Nephron (organoid): ENCODE results near the gene TNFSF9.
A peak's percentile ranks its signal among the peaks of the same experiment; 100 is the strongest.

ENCODE experiments used
- H3K27ac Mint-ChIP-seq, 3 experiments: 2 replicates each; pipeline ENCODE4 v1.8.0; 2020; ENCODE audit warnings: mixed read lengths in 3 of 3, mild to moderate bottlenecking in 2 of 3, moderate library complexity in 1 of 3
- H3K27me3 Mint-ChIP-seq: 2 replicates; pipeline ENCODE4 v1.8.0; 2021; ENCODE audit warnings: low read depth, mild to moderate bottlenecking, moderate library complexity, mixed read lengths
- H3K36me3 Mint-ChIP-seq: 2 replicates; pipeline ENCODE4 v1.8.0; 2020; ENCODE audit warnings: low read depth, mixed read lengths
- H3K4me1 Mint-ChIP-seq: 2 replicates; pipeline ENCODE4 v1.8.0; 2020; ENCODE audit warnings: mixed read lengths
- H3K4me3 Mint-ChIP-seq, 3 experiments: 2 replicates each; pipeline ENCODE4 v1.8.0; 2020; ENCODE audit warnings: mild to moderate bottlenecking in 3 of 3, mixed read lengths in 3 of 3, moderate library complexity in 2 of 3
- H3K9me3 Mint-ChIP-seq: 2 replicates; pipeline ENCODE4 v1.8.0; 2020; ENCODE audit warnings: mixed read lengths
- CTCF ChIP-seq, 3 experiments: fragments of 200-600 bp; sonication (generic); IDR thresholded peaks; one replicate each; pipeline ENCODE4 v1.5.0; 2021; ENCODE audit warnings: antibody characterized with exemption in 3 of 3; ENCODE audit not compliant: unreplicated experiment in 3 of 3

Gene TNFSF9

DNA sequence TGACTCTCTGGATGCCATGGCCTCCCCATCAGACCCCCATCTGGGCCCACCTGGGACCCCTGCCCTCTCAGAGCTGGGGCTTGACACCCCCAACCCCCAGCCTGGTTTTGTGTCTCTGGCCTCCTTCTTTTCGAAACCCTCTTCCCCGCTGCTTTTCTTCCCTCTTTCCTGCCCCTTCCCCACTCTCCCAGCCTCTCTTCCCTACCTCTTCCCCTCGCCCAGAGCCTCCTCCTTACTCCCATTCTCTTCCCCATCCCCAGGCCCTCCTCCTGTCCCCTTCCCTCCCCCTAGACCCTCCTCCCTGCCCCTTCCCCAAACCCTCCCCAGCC is 2.1 kb downstream of the TNFSF9 start:
- Mint-ChIP-seq H3K27ac (no peak overlapping the region), H3K4me1 (peaks cover 28% of the 10 kb centered on the region), H3K36me3 (no peaks in the 10 kb centered on the region), H3K4me3 (peak overlapping the region; percentile 15 to 72 (median 69)), H3K27me3 (peaks cover 82% of the 10 kb centered on the region), H3K9me3 (peaks cover 14% of the 10 kb centered on the region)
- no peak for TF ChIP-seq CTCF (IDR thresholded peaks at IDR 0.05; ENCODE audit: unreplicated experiment in 3 of 3)

DNA sequence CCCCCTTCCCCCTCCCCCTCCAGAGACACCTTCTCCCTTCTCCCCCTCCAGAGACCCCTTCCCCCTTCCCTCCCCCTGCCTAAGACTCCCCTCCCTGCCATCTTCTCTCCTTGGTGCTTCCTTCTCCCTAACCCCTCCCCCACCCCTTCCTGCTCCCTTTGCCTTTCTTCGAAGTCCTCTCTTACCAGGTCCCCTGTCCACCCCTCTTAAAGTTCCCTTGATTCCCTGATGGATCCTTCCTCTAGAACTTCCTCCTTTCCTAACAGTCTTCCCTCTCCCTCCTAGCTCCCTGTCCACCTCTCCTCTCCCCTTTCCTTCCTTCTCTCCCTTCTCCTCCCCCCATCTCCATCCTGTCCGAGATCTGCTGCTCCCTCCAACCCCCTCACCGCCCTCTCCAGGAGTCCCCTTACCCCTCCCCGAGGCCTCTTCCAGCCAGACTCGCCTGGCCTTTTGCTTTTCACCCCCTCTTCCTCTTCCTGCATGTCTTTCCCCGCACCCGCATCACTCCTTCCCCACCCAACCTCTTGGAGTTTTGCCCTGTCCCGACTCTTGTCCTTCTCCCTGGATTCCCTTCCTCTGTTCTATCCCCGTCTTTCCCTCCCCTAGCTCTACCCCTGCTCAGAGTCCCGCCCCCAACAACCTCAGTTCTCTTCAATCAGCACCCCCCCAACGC is 3.1 kb downstream of the TNFSF9 start:
- Mint-ChIP-seq H3K27me3 (peaks cover 87% of the 10 kb centered on the region), H3K4me3 (peak overlapping the region in 2 of 3 experiments; percentile 66 to 73)
- TF ChIP-seq CTCF (IDR thresholded peaks at IDR 0.05; ENCODE audit: unreplicated experiment in 3 of 3) = no peak

GRCh38 chr19:6534451-6535093 is 3.7 kb downstream of the TNFSF9 start:
- H3K27ac Mint-ChIP-seq = no peak overlapping the region
- H3K36me3 Mint-ChIP-seq = no peaks in the 10 kb centered on the region
- peaks cover 14% of the 10 kb centered on the region for H3K9me3 Mint-ChIP-seq
- peaks cover 86% of the 10 kb centered on the region for H3K27me3 Mint-ChIP-seq
- H3K4me1 Mint-ChIP-seq = peaks cover 23% of the 10 kb centered on the region
- TF ChIP-seq CTCF (IDR thresholded peaks at IDR 0.05; ENCODE audit: unreplicated experiment in 3 of 3) = no peak
- peak overlapping the region; percentile 58 to 74 (median 69) for H3K4me3 Mint-ChIP-seq

More for the DNA sequence above, 3.1 kb downstream of the TNFSF9 start:
- peaks cover 14% of the 10 kb centered on the region for H3K9me3 Mint-ChIP-seq
- H3K36me3 Mint-ChIP-seq = no peaks in the 10 kb centered on the region
- peaks cover 28% of the 10 kb centered on the region for H3K4me1 Mint-ChIP-seq
- H3K27ac Mint-ChIP-seq = no peak overlapping the region

DNA sequence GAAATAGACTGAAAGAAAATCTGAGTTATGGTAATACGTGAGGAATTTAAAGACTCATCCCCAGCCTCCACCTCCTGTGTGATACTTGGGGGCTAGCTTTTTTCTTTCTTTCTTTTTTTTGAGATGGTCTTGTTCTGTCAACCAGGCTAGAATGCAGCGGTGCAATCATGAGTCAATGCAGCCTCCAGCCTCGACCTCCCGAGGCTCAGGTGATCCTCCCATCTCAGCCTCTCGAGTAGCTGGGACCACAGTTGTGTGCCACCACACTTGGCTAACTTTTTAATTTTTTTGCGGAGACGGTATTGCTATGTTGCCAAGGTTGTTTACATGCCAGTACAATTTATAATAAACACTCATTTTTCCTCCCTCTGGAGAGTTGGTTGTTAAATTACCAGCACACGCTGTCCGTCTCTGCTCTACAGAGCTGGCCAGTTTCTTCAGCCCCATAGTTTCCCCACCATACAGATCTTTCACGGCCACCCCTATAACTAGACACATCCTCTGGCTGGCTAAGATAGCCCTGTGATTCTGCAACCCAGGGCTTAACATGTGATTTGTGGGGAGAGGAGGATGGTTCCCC is 4.8 kb downstream of the TNFSF9 start:
- Mint-ChIP-seq H3K4me3 (no peak overlapping the region), H3K4me1 (peaks cover 12% of the 10 kb centered on the region), H3K27me3 (peaks cover 79% of the 10 kb centered on the region), H3K36me3 (no peaks in the 10 kb centered on the region), H3K9me3 (peaks cover 14% of the 10 kb centered on the region), H3K27ac (no peak overlapping the region)
- TF ChIP-seq CTCF (IDR thresholded peaks at IDR 0.05; ENCODE audit: unreplicated experiment in 3 of 3) = no peak

DNA sequence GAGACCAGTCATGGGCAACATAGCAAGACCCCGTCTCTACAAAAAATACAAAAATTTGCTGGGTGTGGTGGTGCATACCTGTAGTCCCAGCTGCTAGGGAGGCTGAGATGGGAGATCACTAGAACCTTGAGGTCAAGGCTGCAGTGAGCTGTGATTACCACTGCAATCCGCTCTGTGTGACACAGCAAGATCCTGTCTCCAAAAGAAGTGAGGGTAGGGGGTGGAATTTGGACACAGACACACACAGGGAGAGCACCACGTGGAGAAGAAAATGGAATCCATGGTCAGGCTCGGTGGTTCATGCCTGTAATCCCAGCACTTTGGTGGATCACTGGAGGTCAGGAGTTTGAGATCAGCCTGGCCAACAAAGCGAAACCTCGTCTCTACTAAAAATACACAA is 8.7 kb downstream of the TNFSF9 start:
- Mint-ChIP-seq H3K36me3 (no peaks in the 10 kb centered on the region), H3K27ac (no peak overlapping the region), H3K27me3 (peaks cover 52% of the 10 kb centered on the region), H3K4me1 (no peaks in the 10 kb centered on the region), H3K9me3 (peaks cover 10% of the 10 kb centered on the region), H3K4me3 (no peak overlapping the region)
- no peak for TF ChIP-seq CTCF (IDR thresholded peaks at IDR 0.05; ENCODE audit: unreplicated experiment in 3 of 3)
